C4-2B (cell line): ENCODE data around the gene SRCAP.

Experiments
- CTCF ChIP-seq: fragments of 450-650 bp; conservative IDR thresholded peaks from 2 replicates; pipeline ENCODE4 v1.5.1; 2017; ENCODE audit warnings: mild to moderate bottlenecking
- ZFX ChIP-seq: fragments of 450-650 bp; IDR thresholded peaks from 2 replicates; pipeline ENCODE4 v1.6.1; 2017

DNA sequence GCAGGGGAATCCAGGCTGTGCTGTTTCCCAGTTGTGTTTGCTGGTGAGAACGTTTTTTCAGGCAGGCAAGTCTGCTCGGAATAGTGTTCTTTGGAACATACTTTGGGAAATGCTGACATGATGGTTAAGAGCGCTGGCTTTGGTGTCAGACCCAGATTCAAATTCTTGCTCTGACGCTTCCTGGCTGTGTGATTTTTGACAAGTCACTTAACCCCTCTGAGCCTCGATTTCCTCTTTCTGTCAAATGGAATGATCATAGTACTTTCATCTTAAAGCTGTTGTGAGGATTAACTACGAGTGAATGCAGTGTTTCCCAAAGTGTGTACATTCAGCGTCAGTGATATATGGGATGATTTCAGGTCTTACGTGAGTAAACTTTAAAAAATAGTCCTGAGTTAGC, 35.9 kb upstream of the SRCAP start:
- TF ChIP-seq CTCF (no peak), ZFX (no peak)
